Measurements from ENCODE around the gene SPATS2L. TPM values are rescaled to one million over a fixed set of nuclear protein-coding genes. Genes with fewer than 3 reads are reported as not detected.
A peak's percentile ranks its signal among the peaks of the same experiment; 100 is the strongest.

SPATS2L gene
- total and polyA plus RNA-seq, 2 of the 13 experiments (the other 11 are each of a cell fraction or from before 2014, with no cell fraction given): 154 to 212 TPM

GRCh38 chr2:200376513-200377354, 70.2 kb downstream of the SPATS2L start (continued):
- no peak for TF ChIP-seq RBM39 (IDR thresholded peaks at IDR 0.05; ENCODE audit: low read depth, low read length, poor library complexity, severe bottlenecking)
- no peak for TF ChIP-seq ZNF615 (CRISPR knock-in tag; IDR thresholded peaks at IDR 0.05; ENCODE audit: borderline replicate concordance)
- TF ChIP-seq ZNF569 (CRISPR knock-in tag; IDR thresholded peaks at IDR 0.05; ENCODE audit: borderline replicate concordance): no peak

GRCh38 chr2:200377355-200378336, 71.2 kb downstream of the SPATS2L start:
- intact Hi-C loops (cut with micrococcal nuclease; ENCODE audit: unreplicated experiment) (no loop called here), in situ Hi-C loops (cut with HindIII; ENCODE audit: extremely low pct_ligation_motif_present, low pct_unique_long_range_greater_than_20kb) (no loop called here)
- ChIA-PET POLR2A (interaction anchor here (1.3 to 2.1 kb wide), 2 partner anchors 57 to 72 kb away, joined by 4 to 5 read pairs; partner anchors contain the start of gene SPATS2L), CTCF (ENCODE audit: low intra/inter-chr PET ratio, low total read pairs) (no interaction called here)
- H3K4me3 ChIP-seq (replicated peaks in 1 of 3; ENCODE audit: insufficient read depth in 1 of 3, low read depth in 2 of 3, low read length in 3 of 3): no peak overlapping the region
- WGBS (ENCODE audit: low lambda C conversion rate): 83% methylated on average over 5 of the region's 5 CpGs
- FAIRE-seq (no peak), ATAC-seq (peak; percentile 24; the same call in 2 of the 3 replicates), DNase-seq (ENCODE audit: low spot score) (peak; percentile 23)
- H3K9ac ChIP-seq (ENCODE audit: insufficient read depth, low read depth, low read length): no peak overlapping the region
- peaks cover 4 to 30% of the 10 kb centered on the region in 2 experiments for H3K36me3 ChIP-seq (replicated peaks in 1 of 2; ENCODE audit: control insufficient read depth in 1 of 2, insufficient read depth in 2 of 2, low read length in 2 of 2)
- H3K9me3 ChIP-seq (ENCODE audit: low read length): no peaks in the 10 kb centered on the region
- H3K4me1 ChIP-seq (ENCODE audit: insufficient read depth, low read length): peaks cover 79% of the 10 kb centered on the region
- peak overlapping the region; percentile 3 for H3K27ac ChIP-seq (ENCODE audit: extremely low read length, insufficient read depth, low read length)
- H2AFZ ChIP-seq (ENCODE audit: low read length): no peak overlapping the region
- H4K20me1 ChIP-seq (ENCODE audit: insufficient read depth, low read length): peaks cover 37% of the 10 kb centered on the region
- no peak overlapping the region for H3K4me2 ChIP-seq (ENCODE audit: low read depth, low read length)
- no TSS peak for BruUV-seq (replicated peaks)
- H3K79me2 ChIP-seq (ENCODE audit: insufficient read depth, low read length): peaks cover 97% of the 10 kb centered on the region
- no peaks in the 10 kb centered on the region for H3K27me3 ChIP-seq (ENCODE audit: control insufficient read depth in 1 of 2, insufficient read depth in 2 of 2, low read length in 2 of 2)
- peak; percentile 73; the same call in 1 of the 2 replicates for TF ChIP-seq ZNF605 (CRISPR knock-in tag; IDR thresholded peaks at IDR 0.05)
- TF ChIP-seq ZBTB43 (CRISPR knock-in tag; conservative IDR thresholded peaks at IDR 0.05): no peak
- 0 out of 2 replicates have a peak, but pooled peaks have one; percentile 27 for TF ChIP-seq SOX5 (CRISPR knock-in tag; IDR thresholded peaks at IDR 0.05; ENCODE audit: borderline replicate concordance)
- TF ChIP-seq LCORL (IDR thresholded peaks at IDR 0.05): no peak
- 0 out of 2 replicates have a peak, but pooled peaks have one; percentile 8 for TF ChIP-seq LCORL (CRISPR knock-in tag; IDR thresholded peaks at IDR 0.05)
- TF ChIP-seq EP300 (IDR thresholded peaks at IDR 0.05; ENCODE audit: low read depth in 2 of 2, low read length in 2 of 2): 0 out of 4 replicates have a peak, but pooled peaks of 1 of the 2 experiments have one; percentile 5
- TF ChIP-seq EP300 (CRISPR knock-in tag; IDR thresholded peaks at IDR 0.05; ENCODE audit: borderline replicate concordance): no peak
- no peak for TF ChIP-seq MIXL1 (CRISPR knock-in tag; IDR thresholded peaks at IDR 0.05)
- 0 out of 2 replicates have a peak, but pooled peaks have one; percentile 18 for TF ChIP-seq PPARG (CRISPR knock-in tag; conservative IDR thresholded peaks at IDR 0.05)
- peak; percentile 25 for TF ChIP-seq RARA (CRISPR knock-in tag; IDR thresholded peaks at IDR 0.05)
- TF ChIP-seq HNF4G (IDR thresholded peaks at IDR 0.05; ENCODE audit: borderline replicate concordance, low read depth, low read length): peak; percentile 76
- no peak for TF ChIP-seq HNF4G (CRISPR knock-in tag; IDR thresholded peaks at IDR 0.05; ENCODE audit: borderline replicate concordance, low read depth)
- TF ChIP-seq GMEB1 (CRISPR knock-in tag; IDR thresholded peaks at IDR 0.05; ENCODE audit: borderline replicate concordance): no peak
- peak; percentile 56; the same call in 1 of the 2 replicates for TF ChIP-seq FOSL2 (CRISPR knock-in tag; IDR thresholded peaks at IDR 0.05)
- no peak for TF ChIP-seq MEIS1 (CRISPR knock-in tag; IDR thresholded peaks at IDR 0.05; ENCODE audit: borderline replicate concordance)
